ENCODE data around the gene REEP3. TPM values are rescaled to one million over a fixed set of nuclear protein-coding genes. Genes with fewer than 3 reads are reported as not detected.

The REEP3 gene
- total and polyA plus RNA-seq, 7 donors: 6.5 to 18.4 (median 16.1) TPM

DNA sequence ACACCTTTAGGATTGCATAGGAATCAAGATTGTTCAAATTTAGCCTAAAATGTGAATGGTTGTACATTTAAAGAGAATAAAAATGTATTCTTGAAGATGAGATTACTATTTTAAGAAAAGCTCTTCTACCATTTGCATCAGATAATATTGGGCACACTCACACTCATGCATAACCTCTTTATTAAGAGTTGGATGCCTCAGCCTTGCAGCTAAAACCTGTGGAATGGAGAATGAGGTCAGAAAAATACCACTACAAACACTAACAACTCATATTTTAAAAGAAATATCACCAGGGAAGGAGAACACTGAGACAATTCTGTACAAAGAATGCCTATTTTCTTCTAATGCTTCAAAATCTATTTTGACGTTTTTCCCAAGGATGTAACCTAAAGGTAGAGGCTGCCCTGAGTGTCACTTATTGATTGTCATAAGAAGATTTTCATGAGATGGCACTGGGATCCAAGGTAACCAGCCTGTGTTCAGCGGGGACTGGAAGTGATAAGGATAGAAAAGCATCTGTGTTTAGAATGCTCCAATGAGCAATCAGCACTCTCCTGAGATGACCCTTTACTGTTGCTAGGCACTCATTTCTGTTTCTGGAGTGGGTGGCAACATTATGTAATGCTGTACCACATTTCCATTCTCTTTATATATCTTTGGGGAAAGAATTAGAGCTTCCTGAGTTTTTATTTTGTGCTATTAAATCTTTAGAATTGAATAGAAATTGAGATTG, 26.6 kb downstream of the REEP3 start:
- Histone ChIP-seq H3K27me3 (ENCODE audit: insufficient read depth in 3 of 3, low read length in 2 of 3) (no peaks in the 10 kb centered on the region), H3K9me3 (no peaks in the 10 kb centered on the region), H3K36me3 (ENCODE audit: insufficient read depth in 1 of 2, low read depth in 1 of 2) (no peaks in the 10 kb centered on the region), H3K27ac (no peak overlapping the region), H3K4me3 (no peak overlapping the region), H3K4me1 (peaks cover 21% of the 10 kb centered on the region)
- ATAC-seq: no peak
- 68 to 71% (median 68%) methylated on average over 2 of the region's 2 CpGs for WGBS, 3 donors
- no peak for DNase-seq
- intact Hi-C loops (cut with DNase I): no loop called here
- TF ChIP-seq, protein P1, sequence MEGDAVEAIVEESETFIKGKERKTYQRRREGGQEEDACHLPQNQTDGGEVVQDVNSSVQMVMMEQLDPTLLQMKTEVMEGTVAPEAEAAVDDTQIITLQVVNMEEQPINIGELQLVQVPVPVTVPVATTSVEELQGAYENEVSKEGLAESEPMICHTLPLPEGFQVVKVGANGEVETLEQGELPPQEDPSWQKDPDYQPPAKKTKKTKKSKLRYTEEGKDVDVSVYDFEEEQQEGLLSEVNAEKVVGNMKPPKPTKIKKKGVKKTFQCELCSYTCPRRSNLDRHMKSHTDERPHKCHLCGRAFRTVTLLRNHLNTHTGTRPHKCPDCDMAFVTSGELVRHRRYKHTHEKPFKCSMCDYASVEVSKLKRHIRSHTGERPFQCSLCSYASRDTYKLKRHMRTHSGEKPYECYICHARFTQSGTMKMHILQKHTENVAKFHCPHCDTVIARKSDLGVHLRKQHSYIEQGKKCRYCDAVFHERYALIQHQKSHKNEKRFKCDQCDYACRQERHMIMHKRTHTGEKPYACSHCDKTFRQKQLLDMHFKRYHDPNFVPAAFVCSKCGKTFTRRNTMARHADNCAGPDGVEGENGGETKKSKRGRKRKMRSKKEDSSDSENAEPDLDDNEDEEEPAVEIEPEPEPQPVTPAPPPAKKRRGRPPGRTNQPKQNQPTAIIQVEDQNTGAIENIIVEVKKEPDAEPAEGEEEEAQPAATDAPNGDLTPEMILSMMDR (IDR thresholded peaks at IDR 0.05): no peak

DNA sequence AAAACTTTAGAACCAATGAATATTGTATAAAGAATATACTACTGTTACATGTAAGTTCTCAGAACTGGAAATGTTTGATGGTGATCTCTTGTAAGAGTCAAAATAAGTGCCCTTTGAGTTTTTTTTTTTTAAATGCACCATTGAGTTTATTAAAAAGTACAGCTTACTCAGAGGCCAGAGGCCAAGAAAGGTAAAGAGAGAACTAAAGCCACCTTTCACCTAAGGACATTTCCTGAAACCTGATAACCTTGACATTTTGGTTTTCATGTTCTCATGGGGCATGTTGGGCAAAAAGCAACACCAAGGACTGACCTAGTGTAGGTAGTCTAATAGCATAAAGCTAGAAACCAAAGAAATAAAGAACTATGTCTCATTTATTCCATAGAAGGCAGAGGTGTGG, 27.7 kb downstream of the REEP3 start:
- Histone ChIP-seq H3K27me3 (ENCODE audit: insufficient read depth in 3 of 3, low read length in 2 of 3) (no peaks in the 10 kb centered on the region), H3K9me3 (no peaks in the 10 kb centered on the region), H3K27ac (no peak overlapping the region), H3K4me3 (no peak overlapping the region), H3K4me1 (peaks cover 21% of the 10 kb centered on the region), H3K36me3 (ENCODE audit: insufficient read depth in 1 of 2, low read depth in 1 of 2) (peaks cover 0 to 2% of the 10 kb centered on the region in 2 donors)
- TF ChIP-seq, protein P1 (IDR thresholded peaks at IDR 0.05): no peak
- DNase-seq (no peak), ATAC-seq (no peak)
- intact Hi-C loops (cut with DNase I): no loop called here

DNA sequence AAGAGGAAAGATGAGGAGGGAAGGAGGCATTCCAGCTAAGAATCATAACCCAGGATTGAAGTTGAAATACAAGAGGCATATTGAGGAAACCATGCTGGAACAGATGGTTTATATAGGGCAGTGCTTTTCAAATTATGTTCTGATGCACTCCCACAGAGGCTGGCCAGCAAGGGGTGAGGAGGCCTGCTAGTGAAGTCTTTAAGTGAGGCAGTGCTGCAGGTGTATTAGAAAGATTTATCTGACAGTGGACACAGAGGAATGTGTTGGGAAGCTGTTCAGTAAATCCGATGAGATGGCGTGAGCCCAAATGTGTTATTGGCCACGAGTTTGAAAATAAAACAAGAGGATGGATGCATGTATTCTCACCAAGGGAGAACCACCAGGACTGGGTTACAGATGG, 28.6 kb downstream of the REEP3 start:
- Histone ChIP-seq H3K27ac (no peak overlapping the region), H3K27me3 (ENCODE audit: insufficient read depth in 3 of 3, low read length in 2 of 3) (no peaks in the 10 kb centered on the region)
- ATAC-seq: no peak

DNA sequence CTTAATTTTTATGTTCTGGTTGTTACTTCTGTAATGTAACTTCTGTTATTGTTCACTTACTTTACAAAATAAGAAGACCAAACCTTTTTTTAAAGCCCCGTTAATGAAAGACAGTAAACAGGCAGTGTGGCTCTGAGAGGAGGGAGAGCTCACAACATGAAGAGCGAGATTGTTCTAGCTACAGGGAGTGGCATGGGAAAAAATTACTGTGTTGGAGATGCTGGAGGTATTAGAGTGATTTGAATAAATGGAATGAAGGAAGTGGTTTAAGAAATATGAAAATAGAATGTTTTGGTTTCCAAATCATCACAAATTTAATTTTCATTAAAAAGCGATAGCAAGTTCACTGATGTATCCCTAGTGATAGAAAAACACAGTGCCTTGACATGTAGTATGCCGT, 31.8 kb downstream of the REEP3 start:
- WGBS, 3 donors: 88 to 95% (median 89%) methylated on average over 4 of the region's 4 CpGs
- ATAC-seq (no peak), DNase-seq (no peak)
- Histone ChIP-seq H3K27me3 (ENCODE audit: insufficient read depth in 3 of 3, low read length in 2 of 3) (no peaks in the 10 kb centered on the region), H3K27ac (no peak overlapping the region), H3K36me3 (ENCODE audit: insufficient read depth in 1 of 2, low read depth in 1 of 2) (peaks cover 0 to 2% of the 10 kb centered on the region in 2 donors), H3K9me3 (no peaks in the 10 kb centered on the region), H3K4me1 (peaks cover 16% of the 10 kb centered on the region), H3K4me3 (no peak overlapping the region)
- TF ChIP-seq, protein P1 (IDR thresholded peaks at IDR 0.05): no peak
- intact Hi-C loops (cut with DNase I): no loop called here

More for the DNA sequence above, 28.6 kb downstream of the REEP3 start:
- 30 to 57% (median 35%) methylated on average over 3 of the region's 3 CpGs for WGBS, 3 donors
- Histone ChIP-seq H3K4me1 (peaks cover 24% of the 10 kb centered on the region), H3K36me3 (ENCODE audit: insufficient read depth in 1 of 2, low read depth in 1 of 2) (peaks cover 0 to 2% of the 10 kb centered on the region in 2 donors), H3K4me3 (no peak overlapping the region), H3K9me3 (no peaks in the 10 kb centered on the region)
- TF ChIP-seq, protein P1 (IDR thresholded peaks at IDR 0.05): no peak
- no peak for DNase-seq
- intact Hi-C loops (cut with DNase I): no loop called here

DNA sequence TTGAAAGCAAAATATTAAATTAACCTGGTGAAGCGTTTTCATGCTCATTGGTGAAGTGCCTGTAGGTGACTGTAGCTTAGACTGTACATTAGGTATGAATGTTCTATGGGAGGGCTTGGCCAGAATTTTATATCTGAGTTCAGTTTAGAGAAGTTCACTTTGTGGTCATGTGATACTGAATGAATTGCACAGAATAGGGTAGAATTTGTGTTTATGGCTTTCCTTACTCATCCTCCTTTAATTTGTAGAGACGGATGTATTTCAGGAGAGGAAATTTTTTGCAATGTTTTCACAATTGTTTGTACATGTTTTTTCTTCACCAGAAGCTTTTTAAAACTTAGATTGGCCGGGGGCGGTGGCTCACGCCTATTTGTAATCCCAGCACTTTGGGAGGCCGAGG, 32.3 kb downstream of the REEP3 start:
- WGBS, 3 donors: 96 to 99% (median 97%) methylated on average over 6 of the region's 6 CpGs
- Histone ChIP-seq H3K4me3 (no peak overlapping the region), H3K36me3 (ENCODE audit: insufficient read depth in 1 of 2, low read depth in 1 of 2) (peaks cover 0 to 2% of the 10 kb centered on the region in 2 donors), H3K27me3 (ENCODE audit: insufficient read depth in 3 of 3, low read length in 2 of 3) (no peaks in the 10 kb centered on the region), H3K27ac (no peak overlapping the region), H3K9me3 (no peaks in the 10 kb centered on the region), H3K4me1 (peaks cover 12% of the 10 kb centered on the region)
- ATAC-seq: no peak
- TF ChIP-seq, protein P1 (IDR thresholded peaks at IDR 0.05): no peak
- DNase-seq: no peak
- intact Hi-C loops (cut with DNase I): no loop called here

All from psoas muscle (tissue), 8 donors.